ENCODE results near the gene ARID1B.
"Not testable (repeated sequence)": the region's sequence is repeated elsewhere in the genome, so short reads cannot be mapped to it uniquely, and the experiment has no call there.

The ARID1B gene

DNA sequence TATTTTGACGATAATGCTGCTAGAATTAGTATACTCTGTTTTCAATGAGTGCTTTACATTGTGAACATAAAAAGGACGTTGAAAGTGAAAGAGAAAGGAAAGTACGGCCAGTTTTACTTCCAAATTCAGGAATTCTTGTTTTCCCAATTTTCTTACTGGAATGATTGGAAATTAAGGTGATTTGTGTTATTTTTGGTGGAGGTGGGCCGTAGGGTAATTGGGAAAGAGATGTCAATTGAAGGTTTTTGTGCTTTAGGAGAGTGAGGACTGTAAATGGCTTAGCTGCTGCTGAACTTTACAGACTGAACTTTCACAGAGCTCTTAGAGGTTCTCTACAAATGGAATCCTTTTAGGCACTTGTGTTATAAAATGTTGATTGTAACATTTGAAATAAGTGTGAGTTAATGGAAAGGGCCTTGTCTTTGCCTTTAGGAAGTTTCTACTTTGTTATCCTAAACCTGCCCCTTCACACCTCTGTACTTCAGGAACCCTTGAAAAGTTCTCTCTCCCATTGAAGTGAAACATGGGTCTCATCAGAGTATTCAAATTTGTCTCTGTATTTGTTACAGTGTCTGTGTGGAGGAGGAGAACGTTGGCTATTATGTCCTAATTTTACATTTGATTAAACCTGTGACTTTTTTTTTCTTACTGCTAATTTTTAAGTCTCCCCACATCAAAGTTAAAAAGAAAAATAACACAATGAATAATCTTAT, 256.4 kb downstream of the ARID1B start:
- DNase-seq = no peak

DNA sequence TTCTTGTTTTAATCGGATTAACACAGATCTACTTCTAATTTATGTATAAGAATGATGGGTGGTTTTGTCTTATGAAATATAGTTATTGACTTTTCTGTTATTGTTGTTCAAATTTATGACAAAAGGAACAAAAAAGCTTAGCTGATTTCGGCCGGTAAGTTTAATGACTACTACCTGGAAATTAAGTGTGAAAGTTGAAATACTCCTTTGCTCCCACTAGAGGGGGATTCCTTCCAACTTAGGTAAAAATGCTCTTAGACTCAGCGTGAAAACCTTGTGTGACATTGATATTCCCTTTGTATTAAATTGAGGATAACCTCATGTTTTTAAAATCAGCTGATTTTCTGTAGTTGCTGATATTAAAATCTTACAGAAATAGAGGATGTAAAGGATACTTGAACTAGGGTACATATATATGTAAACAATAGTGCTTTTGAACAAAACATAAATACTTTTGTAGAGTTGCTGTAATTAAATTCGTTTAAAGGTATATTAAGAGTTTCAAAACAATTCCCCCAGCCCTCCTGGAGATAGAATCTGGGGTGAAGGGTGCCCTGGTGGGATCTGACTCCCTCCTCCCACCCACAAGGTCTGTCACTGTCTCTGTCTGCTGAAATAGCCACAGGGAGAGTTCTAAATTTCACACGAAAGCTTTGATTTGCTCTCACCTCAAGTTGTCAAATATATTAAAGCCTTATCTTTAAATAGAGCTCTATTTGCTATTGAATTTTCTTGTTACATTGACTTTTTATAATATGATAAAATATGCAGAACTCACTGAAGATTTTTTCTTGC, 257.5 kb downstream of the ARID1B start:
- DNase-seq = peak; percentile 37

DNA sequence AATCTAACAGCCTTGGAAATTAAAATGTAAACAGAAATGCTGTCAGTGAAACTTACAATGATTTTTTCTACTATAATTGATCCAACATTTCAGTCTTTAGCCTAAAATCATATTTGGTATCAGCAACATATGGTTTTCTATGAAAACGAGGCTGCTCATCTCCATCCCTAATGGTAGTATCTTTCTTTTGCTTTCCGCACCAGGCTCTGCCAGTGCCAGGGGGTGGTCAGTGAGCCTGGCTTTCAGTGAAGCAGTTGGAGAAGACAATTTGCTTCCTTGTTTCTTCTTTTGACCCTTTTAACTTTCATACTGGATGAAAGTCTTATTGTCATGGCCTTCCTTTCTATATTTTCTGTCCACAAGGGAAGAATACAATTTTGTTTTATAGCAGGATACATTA, 258.4 kb downstream of the ARID1B start:
- no peak for DNase-seq

DNA sequence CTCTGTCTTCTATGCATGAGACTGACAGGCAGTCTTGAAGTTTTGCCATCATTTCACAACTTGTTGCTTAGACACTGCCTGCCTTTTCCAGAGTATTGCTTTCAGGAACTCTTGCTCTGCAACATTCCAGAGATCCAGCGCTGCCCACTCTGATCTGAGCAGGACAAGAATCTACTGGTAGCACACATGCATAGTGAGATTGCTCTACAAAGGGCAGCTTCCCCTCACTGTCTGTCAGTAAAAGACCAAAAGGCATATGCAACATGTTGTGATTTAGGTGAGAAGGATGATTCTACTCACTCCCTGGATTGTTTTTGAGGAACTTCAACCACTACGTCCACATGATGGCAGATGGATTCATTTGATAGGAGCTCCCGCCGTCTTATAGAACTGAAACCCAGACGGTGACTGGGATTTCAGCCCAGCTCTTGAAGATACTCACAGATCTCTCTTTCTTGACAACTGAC, 259.1 kb downstream of the ARID1B start:
- no peak for DNase-seq

DNA sequence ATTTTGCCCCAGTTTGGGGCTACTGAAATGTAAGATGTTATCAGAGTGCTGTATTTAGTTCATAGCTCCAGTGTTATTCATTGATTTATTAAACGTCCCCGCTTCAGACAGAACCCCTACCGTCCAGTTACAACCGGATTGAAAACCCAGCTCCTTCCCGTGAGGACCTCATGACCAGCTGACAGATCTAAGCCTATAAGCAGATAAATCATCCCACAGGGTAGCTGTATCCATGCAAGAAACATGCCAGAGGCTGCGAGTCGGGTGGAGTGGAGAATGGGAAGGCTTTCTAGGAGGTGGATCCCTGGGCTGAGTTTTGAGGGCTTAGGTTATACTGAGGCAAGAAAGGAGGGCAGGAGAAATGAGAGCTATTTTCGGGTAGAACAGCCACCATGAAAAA, 260.0 kb downstream of the ARID1B start:
- no peak for DNase-seq

DNA sequence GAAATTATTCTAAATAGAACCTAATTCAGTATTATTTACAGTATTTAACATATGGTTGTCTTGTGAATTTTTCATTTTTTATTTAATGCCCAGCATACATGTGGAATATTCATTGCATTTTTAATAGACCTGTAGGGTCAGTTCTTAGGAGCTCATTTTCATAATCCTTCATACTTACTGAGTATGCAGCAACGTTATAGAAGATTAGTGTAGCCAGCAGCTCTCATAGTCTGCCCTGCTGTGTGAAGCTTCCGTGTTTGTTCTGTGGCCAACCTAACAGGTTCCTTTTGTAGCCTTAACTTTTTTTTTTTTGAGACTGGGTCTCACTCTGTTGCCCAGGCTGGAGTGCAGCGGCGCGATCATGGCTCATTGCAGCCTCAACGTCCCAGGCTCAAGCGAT, 261.4 kb downstream of the ARID1B start:
- DNase-seq = no peak

DNA sequence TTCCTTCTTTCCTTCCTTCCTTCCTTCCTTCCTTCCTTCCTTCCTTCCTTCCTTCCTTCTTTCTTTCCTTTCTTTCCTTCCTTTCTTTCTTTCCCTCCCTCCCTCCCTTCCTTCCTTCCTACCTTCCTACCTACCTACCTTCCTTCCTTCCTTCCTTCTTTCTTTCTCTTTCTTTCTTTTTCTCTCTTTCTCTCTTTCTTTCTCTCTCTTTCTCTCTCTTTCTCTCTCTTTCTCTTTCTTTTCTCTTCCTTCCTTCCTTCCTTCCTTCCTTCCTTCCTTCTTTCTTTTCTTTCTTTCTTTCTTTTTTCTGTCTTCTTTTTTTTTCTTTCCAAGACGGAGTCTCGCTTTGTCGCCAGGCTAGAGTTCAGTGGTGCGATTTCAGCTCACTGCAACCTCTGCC, 262.5 kb downstream of the ARID1B start:
- DNase-seq = not testable (repeated sequence)

DNA sequence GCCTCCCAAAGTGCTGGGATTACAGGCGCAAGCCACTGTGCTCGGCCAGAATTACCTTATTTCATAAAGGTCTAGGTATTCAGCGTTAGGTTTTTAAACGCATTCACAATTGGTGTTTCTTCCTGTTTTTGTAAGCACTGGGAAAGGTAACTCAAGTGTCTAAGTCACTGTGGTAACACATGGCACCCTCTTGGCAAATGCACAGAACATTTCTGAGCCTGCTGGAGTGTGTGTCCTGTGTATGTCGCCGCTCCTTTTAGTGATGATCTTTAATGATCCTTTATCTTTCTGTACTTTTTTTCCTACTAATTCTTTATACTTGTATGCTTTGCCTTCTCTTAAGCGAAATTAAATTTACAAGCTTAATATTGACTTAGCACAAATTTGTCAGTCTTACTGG, 263.0 kb downstream of the ARID1B start:
- no peak for DNase-seq

DNA sequence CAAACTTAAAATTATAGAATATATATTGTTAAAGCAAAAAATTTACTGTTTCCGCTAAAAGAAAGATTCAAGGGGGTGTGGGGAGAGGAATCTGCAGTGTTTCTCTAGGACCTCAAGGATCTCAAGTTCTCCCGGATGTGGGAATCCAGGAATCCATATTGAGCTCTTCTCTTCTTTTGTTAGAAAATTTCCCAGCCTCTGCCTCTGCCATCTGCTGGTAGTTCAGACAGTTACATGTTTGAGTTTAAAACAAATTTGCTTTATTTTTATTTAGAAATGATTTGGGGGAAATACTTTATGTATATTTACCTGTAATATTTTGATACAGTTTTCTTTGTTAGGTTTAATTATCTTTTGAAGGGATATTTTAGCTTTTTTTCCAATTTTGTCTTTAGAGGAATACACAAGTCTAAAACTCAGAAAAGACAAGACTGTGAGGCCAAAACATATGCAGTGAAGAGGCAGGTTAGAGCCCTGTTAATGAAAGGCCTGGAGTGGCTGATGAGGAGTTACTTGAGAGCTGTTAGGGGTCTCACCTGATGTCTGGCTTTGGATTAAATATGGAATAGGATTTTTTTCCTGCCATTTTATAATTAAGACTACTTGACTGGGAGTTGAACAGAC, 268.8 kb downstream of the ARID1B start:
- peak; percentile 39 for DNase-seq

DNA sequence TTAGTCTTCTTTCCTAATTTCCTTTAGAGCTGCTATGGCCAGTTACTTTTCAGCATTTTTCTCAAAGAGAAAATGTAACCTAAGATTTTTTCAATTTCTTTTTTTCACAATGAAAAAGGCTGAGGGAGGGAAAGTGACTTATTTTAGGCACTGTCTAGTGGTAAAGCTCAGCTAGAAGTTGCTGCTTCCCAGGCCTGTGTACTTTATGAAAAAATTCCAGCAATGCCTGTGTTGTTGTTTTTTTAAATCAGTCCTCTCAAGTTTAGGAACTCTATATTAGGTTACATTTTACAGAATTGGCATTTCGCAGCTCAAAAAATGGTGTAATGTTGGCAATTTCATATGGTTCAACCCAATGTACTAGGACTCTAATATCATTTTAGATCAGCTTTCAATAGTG, 269.6 kb downstream of the ARID1B start:
- DNase-seq = no peak

DNA sequence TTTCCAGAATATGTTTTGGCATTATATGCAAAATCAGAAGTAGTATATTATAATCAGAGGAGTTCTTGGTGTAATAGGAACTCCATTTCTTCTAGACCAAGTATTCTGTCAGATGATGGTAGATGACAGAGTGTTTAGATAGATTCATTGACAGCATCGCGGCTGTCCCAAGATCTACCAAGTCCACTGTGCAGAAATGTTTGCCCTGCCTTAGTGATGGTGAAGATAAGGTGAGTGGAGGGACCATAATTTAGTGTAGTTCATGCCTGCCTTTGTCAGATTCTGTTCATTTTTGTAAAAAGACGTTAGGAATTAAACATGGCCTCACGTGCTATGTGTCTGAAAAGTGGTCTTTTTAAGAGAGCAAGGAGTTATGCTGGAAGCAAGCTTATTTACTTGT, 270.1 kb downstream of the ARID1B start:
- no peak for DNase-seq

DNA sequence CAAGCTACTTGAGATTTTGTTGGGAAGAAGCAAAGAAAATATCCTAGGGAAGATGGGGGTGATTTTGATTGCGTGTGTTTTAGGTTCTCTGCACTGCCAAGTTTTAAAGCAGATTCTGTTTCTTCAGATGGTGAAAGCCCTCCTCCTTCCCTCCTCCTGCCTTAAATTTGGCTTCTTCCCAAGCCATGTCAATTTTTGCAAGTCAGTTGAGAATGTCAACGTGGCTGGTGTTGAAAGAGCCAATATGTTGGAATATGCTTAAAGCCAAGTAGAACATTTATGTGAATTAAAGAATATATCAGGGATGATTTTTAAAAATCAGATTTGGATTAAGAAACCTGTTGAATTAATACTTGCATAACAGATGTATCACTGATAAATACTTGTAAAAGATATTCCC, 270.8 kb downstream of the ARID1B start:
- DNase-seq = no peak

DNA sequence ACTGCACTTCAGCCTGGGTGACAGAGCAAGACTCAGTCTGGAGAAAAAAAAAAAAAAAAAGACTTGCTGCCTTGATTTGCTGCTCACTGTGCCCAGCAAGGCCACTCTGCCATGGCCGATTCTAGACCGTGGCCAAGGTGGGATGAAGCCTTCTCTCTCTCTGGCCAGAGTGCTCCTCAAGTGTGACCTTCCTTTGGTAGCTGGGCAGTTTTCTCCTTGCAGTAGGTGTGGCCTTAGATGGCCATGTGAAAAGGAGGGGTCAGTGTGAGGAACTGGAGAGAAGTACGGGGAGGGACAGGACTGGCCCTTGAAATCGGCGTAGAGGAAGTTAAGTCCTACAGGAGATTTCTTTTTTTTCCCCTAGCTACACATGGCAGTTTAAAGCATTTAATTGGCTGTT, 272.0 kb downstream of the ARID1B start:
- no peak for DNase-seq

DNA sequence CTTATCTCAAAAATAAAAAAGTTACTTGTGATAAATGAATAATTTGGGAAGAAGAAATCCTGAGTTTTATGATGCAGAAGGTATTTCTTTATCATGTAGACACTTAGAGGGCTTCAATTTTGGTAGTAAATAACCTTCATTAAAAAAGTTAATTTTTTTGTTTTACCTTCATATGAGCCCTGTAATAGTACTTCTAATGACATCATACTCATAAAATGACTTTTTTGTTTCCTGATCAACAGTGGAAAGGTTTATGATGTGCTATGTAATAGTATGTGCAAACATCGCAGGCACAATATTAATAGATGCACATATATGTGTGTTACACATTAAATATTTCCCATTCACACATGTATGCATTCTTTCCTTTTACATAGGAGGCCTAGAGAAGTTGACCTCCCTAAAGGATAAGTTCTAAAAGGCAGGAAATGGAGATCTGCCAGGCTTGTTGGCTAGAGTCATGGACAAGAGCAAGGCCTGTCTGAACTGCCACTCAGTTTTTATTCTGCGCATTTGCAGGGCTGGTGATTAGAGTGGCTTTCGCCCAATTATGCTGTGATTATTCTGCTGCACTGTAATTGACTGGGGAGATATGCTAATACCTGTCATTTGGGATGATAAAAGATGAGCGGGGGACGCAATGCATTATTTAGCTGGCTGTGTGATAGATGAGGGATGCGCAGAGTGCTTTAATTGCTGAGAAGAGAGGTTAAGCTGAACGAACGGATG, 273.5 kb downstream of the ARID1B start:
- DNase-seq = no peak

DNA sequence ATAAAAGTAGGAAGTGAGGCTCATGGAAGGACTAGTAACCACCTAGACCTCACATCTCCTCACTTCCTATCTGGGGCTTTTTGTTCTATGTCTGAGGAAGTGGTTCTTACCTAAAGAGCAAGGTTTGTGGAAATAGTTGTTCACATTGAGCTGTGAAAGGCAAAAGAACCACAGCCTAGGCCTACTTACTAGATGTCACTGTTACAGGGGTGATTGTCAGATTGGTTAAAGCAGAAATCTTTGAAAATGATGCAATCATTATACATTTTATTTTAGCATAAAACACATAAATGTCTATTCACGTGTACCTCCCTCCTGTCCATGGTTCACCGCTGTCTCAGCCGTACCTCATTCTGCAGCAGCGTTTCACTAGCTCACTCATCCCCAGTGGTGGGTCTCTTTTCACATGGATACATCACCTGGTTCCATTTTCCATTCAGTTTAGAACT, 277.4 kb downstream of the ARID1B start:
- no peak for DNase-seq

DNA sequence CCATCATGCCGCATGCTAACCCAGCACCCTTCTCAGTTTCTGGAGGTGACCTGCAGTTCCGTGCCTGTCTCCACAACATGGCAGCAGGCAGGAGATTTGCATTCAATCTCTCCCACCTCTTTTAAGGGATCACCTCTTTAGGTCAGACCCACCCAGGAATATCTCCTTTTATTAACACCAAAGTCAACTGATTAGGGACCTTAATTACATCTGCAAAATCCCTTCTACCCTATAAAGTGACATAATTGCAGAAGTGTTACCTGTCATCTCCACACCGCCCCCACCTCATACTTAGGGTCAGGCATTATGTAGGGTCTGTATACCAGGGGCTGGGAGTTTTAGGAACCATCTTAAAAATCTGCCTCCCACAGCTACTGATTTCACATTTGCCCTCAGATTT, 278.7 kb downstream of the ARID1B start:
- DNase-seq = no peak

DNA sequence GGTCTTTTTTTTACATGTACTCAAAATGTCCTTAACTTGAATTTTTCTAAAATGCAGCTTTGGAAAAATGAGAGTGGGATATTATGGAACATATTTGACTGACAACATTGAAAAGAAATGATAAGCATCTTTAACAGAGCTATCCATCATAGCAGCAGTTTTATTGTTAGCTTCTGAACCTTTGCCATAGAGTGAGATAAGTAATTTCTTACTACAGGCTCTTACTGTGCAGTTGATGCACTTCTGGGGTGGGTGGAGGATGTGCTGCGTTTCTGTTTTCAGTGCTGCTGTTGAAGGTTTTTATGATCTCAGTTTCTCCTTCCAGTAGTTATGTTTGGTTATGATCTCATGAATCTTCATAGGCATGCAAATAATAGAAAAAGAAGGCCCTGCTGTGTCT, 279.1 kb downstream of the ARID1B start:
- no peak for DNase-seq

DNA sequence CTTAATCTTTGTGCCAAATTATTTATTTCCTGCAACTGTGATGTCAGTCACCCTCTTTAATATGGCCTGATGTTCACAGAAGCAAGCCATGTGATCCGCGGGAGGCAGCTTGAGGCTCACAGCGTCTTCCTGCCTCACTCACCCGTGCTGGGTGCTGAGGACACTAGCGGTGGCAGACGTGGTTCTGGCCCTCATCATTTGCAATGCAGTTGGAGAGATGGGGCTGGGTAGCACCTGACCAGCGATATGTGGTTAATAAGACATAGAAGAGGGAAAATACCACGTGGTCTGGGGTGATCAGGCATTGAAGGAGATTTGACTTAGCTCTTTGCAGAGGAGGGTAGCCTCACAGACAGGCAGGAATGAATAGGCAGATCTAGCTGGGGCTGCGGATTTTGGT, 281.4 kb downstream of the ARID1B start:
- DNase-seq = no peak

DNA sequence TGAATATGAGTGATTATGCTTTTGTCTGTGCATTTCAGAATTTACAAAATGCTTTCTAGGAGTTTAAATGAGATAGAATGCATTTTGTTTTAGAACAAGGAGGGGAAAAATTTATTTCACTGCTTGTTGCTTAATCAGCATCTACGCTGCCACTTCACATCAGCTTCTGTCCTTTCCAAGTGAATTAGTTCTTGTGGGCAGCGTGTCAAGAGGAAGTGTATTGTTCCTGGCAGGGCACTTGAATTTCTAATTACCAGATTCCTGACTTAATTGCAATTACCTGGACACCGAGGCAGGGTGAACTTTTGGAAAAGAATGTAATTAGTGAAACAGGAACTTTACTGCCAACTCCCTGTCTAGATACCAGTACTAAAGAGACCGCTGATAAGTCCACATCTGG, 282.6 kb downstream of the ARID1B start:
- no peak for DNase-seq

DNA sequence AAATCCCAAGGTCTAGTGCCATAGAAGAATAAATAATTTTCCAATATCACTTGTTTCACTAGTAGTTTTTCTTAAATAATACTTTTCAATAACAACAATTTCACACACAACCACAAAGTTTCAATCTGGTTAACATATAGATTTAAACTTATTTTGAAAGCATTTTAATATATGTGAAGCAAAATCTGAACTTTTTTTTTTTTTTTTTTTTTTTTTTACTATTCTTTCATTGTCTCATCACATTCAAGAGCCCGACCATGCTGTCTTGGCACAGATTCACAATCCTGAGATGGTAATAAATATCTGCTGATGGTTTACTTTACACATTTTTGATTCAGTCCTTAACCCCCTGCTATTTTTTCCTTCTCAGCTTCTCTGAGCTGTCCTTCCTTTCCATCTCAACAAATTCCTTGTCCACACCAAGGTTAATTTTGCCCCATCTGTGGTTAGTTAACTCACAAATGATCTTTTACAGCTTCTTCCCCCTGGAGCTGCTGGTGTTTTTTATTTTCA, 283.3 kb downstream of the ARID1B start:
- no peak for DNase-seq

DNA sequence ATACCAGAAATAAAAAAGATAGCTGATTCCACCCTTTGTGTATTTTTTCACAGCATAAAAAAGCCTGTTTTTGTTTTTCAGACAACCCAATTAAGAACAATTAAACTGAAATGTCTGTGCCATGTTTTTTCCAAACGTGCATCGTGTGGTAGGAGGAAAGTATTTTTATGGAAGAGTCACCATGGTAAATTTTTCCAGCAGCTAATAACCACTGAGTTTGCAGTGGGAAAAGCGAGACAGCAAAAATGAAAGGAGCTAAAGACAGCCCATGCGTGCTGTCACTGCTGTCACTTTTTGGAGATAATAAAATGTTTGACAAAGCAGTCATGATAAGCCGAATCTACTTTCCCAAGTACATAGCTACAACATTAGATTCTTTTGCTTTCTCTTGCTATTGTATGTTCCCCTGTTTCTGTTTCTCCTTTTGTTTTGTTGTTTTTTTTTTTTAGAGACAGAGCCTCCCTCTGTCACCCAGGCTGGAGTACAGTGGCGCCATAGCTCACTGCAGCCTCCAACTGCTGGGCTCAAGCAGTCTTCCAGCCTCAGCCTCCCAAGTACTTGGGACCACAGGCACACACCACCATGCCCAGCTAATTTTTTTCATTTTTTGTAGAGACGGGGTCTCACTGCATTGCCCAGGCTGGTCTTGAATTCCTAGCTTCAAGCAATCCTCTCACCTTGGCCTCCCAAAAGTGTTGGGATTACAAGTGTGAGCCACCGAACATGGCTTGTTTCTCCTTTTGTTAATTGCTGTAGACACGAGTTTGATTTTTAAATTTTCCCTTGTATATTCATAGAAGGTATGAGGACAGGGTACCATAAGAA, 284.8 kb downstream of the ARID1B start:
- no peak for DNase-seq
